ENCODE data around the gene CST1. TPM values are rescaled to one million over a fixed set of nuclear protein-coding genes. Genes with fewer than 3 reads are reported as not detected.
"Not testable (repeated sequence)": the region's sequence is repeated elsewhere in the genome, so short reads cannot be mapped to it uniquely, and the experiment has no call there.

CST1 gene
- total RNA-seq, 6 experiments from 2014 or later: not detected

GRCh38 chr20:23725102-23725501, 25.6 kb downstream of the CST1 start:
- no peaks in the 10 kb centered on the region for H3K27me3 ChIP-seq
- H3K36me3 ChIP-seq: no peaks in the 10 kb centered on the region
- H3K4me1 ChIP-seq: no peaks in the 10 kb centered on the region
- no peak for ATAC-seq
- TF ChIP-seq POLR2A (IDR thresholded peaks at IDR 0.05): no peak
- TF ChIP-seq CTCF (IDR thresholded peaks at IDR 0.05): no peak
- no peaks in the 10 kb centered on the region for H3K9me3 ChIP-seq
- DNase-seq: no peak
- intact Hi-C loops (cut with DNase I): no loop called here
- WGBS (ENCODE audit: insufficient coverage, low coverage, low lambda C conversion rate, missing lambda C conversion rate): 55% methylated on average over 3 of the region's 3 CpGs
- H3K27ac ChIP-seq: no peak overlapping the region
- no peak overlapping the region for H3K4me3 ChIP-seq

- H3K4me3 ChIP-seq; H3K27me3 ChIP-seq; intact Hi-C loops (cut with DNase I); H3K9me3 ChIP-seq; H3K4me1 ChIP-seq; H3K27ac ChIP-seq; H3K36me3 ChIP-seq: not testable (repeated sequence)
- peak in 1 of 3 donors; percentile 31 for DNase-seq
- TF ChIP-seq CTCF (IDR thresholded peaks at IDR 0.05): peak in 3 of 4 donors; percentile 36 to 47 (median 46)
- ATAC-seq: peak; percentile 72 to 86 (median 80)
- 88% methylated on average over 1 of the region's 2 CpGs for WGBS (ENCODE audit: insufficient coverage, low coverage, low lambda C conversion rate, missing lambda C conversion rate)
Observed at GRCh38 chr20:23723659-23724307, 27.0 kb downstream of the CST1 start.

- intact Hi-C loops (cut with DNase I); H3K9me3 ChIP-seq; ATAC-seq; H3K4me3 ChIP-seq; H3K36me3 ChIP-seq; DNase-seq; H3K27ac ChIP-seq; H3K4me1 ChIP-seq; H3K27me3 ChIP-seq: not testable (repeated sequence)
- WGBS (ENCODE audit: insufficient coverage, low coverage, low lambda C conversion rate, missing lambda C conversion rate): 35% methylated on average over 4 of the region's 5 CpGs
Observed at GRCh38 chr20:23722851-23723250, 27.9 kb downstream of the CST1 start.

GRCh38 chr20:23721962-23722361, 28.8 kb downstream of the CST1 start:
- Histone ChIP-seq H3K4me3 (no peak overlapping the region), H3K9me3 (no peaks in the 10 kb centered on the region), H3K4me1 (no peaks in the 10 kb centered on the region), H3K36me3 (no peaks in the 10 kb centered on the region), H3K27me3 (no peaks in the 10 kb centered on the region), H3K27ac (no peak overlapping the region)
- TF ChIP-seq CTCF (IDR thresholded peaks at IDR 0.05) (no peak), POLR2A (IDR thresholded peaks at IDR 0.05) (no peak)
- DNase-seq: no peak
- intact Hi-C loops (cut with DNase I): no loop called here
- 31% methylated on average over 1 of the region's 1 CpG for WGBS (ENCODE audit: insufficient coverage, low coverage, low lambda C conversion rate, missing lambda C conversion rate)
- ATAC-seq: no peak

GRCh38 chr20:23719351-23719750, 31.4 kb downstream of the CST1 start:
- H3K4me1 ChIP-seq; H3K27me3 ChIP-seq; intact Hi-C loops (cut with DNase I); H3K9me3 ChIP-seq; H3K27ac ChIP-seq; DNase-seq; ATAC-seq; H3K4me3 ChIP-seq; H3K36me3 ChIP-seq: not testable (repeated sequence)
- WGBS (ENCODE audit: insufficient coverage, low coverage, low lambda C conversion rate, missing lambda C conversion rate): 50% methylated on average over 9 of the region's 9 CpGs

- H3K9me3 ChIP-seq; DNase-seq; H3K4me1 ChIP-seq; H3K4me3 ChIP-seq; H3K27ac ChIP-seq; intact Hi-C loops (cut with DNase I); H3K27me3 ChIP-seq; H3K36me3 ChIP-seq; ATAC-seq: not testable (repeated sequence)
Observed at GRCh38 chr20:23711778-23712177, 39.0 kb downstream of the CST1 start.

Measured in right lobe of liver (tissue), 6 donors.